Nephron (organoid): Measurements from ENCODE around the gene MAPK9.

Source experiments
- H3K27ac Mint-ChIP-seq, 3 experiments: 2 replicates each; pipeline ENCODE4 v1.8.0; 2020; ENCODE audit warnings: mixed read lengths in 3 of 3, mild to moderate bottlenecking in 2 of 3, moderate library complexity in 1 of 3
- H3K27me3 Mint-ChIP-seq: 2 replicates; pipeline ENCODE4 v1.8.0; 2021; ENCODE audit warnings: low read depth, mild to moderate bottlenecking, moderate library complexity, mixed read lengths
- H3K36me3 Mint-ChIP-seq: 2 replicates; pipeline ENCODE4 v1.8.0; 2020; ENCODE audit warnings: low read depth, mixed read lengths
- H3K4me1 Mint-ChIP-seq: 2 replicates; pipeline ENCODE4 v1.8.0; 2020; ENCODE audit warnings: mixed read lengths
- H3K4me3 Mint-ChIP-seq, 3 experiments: 2 replicates each; pipeline ENCODE4 v1.8.0; 2020; ENCODE audit warnings: mild to moderate bottlenecking in 3 of 3, mixed read lengths in 3 of 3, moderate library complexity in 2 of 3
- H3K9me3 Mint-ChIP-seq: 2 replicates; pipeline ENCODE4 v1.8.0; 2020; ENCODE audit warnings: mixed read lengths
- TF ChIP-seq, protein P1 (sequence below), 3 experiments: fragments of 200-600 bp; sonication (generic); IDR thresholded peaks; one replicate each; pipeline ENCODE4 v1.5.0; 2021; ENCODE audit warnings: antibody characterized with exemption in 3 of 3; ENCODE audit not compliant: unreplicated experiment in 3 of 3

The MAPK9 gene

DNA sequence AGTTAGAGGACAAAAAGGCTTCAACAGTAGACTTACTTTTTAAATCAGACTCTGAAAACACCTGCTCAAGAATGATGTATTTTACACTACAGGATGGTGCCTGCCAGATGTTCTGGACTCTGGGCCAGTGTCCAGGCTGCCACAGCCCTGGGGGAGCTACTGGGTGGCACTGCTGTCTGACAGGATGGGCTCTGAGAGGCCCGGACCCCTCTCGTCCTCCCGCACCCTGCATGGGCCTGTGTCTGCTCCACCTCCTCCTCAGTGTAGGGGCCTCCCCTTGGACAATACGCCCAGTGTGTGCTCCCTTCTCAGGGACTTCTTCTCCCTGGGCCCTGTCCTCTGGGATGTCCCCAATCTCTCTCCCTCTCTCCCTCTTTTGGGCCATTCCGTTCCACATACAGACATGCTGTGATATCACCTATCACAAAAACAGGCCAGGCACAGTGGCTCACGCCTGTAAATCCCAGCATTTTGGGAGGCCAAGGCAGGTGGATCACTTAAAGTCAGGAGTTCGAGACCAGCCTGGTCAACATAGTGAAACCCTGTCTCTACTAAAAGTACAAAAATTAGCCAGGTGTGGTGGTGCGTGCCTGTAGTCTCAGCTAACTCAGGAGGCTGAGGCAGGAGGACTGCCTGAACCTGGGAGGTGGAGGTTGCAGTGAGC is 37.9 kb upstream of the MAPK9 start:
- H3K36me3 Mint-ChIP-seq = peaks cover 30% of the 10 kb centered on the region
- TF ChIP-seq, protein P1, sequence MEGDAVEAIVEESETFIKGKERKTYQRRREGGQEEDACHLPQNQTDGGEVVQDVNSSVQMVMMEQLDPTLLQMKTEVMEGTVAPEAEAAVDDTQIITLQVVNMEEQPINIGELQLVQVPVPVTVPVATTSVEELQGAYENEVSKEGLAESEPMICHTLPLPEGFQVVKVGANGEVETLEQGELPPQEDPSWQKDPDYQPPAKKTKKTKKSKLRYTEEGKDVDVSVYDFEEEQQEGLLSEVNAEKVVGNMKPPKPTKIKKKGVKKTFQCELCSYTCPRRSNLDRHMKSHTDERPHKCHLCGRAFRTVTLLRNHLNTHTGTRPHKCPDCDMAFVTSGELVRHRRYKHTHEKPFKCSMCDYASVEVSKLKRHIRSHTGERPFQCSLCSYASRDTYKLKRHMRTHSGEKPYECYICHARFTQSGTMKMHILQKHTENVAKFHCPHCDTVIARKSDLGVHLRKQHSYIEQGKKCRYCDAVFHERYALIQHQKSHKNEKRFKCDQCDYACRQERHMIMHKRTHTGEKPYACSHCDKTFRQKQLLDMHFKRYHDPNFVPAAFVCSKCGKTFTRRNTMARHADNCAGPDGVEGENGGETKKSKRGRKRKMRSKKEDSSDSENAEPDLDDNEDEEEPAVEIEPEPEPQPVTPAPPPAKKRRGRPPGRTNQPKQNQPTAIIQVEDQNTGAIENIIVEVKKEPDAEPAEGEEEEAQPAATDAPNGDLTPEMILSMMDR (IDR thresholded peaks at IDR 0.05; ENCODE audit: unreplicated experiment in 3 of 3) = no peak
- peaks cover 22% of the 10 kb centered on the region for H3K4me1 Mint-ChIP-seq
- H3K4me3 Mint-ChIP-seq = no peak overlapping the region
- H3K9me3 Mint-ChIP-seq = no peaks in the 10 kb centered on the region
- peaks cover 11% of the 10 kb centered on the region for H3K27me3 Mint-ChIP-seq
- H3K27ac Mint-ChIP-seq = no peak overlapping the region

GRCh38 chr5:180329138-180329435 is 37.2 kb upstream of the MAPK9 start:
- no peak overlapping the region for H3K27ac Mint-ChIP-seq
- H3K4me1 Mint-ChIP-seq = peaks cover 29% of the 10 kb centered on the region
- TF ChIP-seq, protein P1 (IDR thresholded peaks at IDR 0.05; ENCODE audit: unreplicated experiment in 3 of 3) = no peak
- no peaks in the 10 kb centered on the region for H3K9me3 Mint-ChIP-seq
- peaks cover 24% of the 10 kb centered on the region for H3K36me3 Mint-ChIP-seq
- H3K27me3 Mint-ChIP-seq = peaks cover 11% of the 10 kb centered on the region
- H3K4me3 Mint-ChIP-seq = no peak overlapping the region

DNA sequence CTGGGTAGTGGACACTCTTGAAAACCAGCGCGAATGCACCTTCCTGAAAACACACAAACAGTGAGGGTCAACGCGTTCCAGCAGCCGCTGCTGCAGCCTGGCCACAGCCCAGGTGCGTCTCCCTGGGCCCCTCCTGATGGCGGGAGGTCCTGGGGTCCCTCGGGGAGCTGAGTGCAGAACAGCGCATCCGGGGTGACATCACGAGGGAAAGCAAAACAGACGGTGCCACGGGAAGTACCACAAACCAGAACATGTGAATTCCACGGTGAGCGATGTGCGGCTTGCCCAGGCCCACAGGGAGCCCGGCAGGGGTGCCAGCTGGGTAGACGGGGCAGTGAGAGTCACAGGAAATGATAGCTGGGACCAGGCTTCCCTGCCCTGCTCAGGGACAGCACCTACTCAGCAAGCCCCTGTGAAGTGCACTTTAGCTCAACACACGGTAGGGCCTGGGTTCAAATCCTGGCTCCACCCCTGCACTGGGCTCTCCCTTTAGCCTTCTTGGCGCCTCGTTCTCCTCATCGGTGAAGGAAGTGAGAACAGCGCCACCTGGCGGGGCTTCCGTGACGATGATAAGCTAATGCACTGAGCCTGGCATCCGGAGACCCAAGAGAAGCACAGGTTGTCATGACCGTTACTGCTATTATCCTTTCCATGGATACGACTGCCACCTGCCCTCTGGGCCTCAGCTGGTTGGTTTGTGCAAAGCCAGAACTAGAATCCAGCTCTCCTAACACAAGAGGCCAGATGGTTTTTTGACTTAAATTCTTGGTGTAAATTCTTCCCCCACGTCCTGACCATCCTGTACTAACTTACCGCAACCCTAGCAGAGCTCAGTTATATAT is 36.6 kb upstream of the MAPK9 start:
- no peaks in the 10 kb centered on the region for H3K9me3 Mint-ChIP-seq
- H3K27ac Mint-ChIP-seq = no peak overlapping the region
- TF ChIP-seq, protein P1 (IDR thresholded peaks at IDR 0.05; ENCODE audit: unreplicated experiment in 3 of 3) = peak; percentile 64 to 69 (median 64)
- peaks cover 32% of the 10 kb centered on the region for H3K4me1 Mint-ChIP-seq
- H3K36me3 Mint-ChIP-seq = peaks cover 21% of the 10 kb centered on the region
- no peak overlapping the region for H3K4me3 Mint-ChIP-seq
- H3K27me3 Mint-ChIP-seq = peaks cover 11% of the 10 kb centered on the region

DNA sequence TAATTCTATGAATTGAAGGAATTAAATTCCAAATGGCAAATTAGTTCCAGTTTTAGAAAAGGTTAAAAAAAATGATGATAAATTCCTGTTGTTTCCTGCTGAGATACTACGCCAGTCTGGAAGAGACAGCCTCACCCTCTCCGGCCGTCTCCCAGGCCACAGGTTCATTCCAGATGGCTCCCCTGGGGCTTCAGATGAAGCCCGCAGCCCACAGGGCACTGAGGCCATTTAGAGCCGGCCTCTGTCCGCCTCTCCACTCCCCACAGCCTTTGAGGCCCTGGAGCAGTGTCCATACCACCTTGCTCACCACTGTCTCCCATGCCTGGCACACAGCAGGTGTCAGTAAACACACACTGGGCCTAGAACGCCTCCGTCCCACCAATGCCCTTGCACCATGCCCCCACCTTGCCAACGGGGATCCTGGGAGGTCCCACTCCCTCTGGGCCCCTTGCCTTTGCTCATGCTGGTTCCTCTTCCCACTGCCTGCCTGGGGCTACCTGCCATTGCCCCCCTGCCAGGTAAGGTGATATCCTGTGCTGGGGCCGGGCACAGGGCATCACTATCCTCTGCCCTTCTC is 35.2 kb upstream of the MAPK9 start:
- peaks cover 11% of the 10 kb centered on the region for H3K27me3 Mint-ChIP-seq
- H3K9me3 Mint-ChIP-seq = no peaks in the 10 kb centered on the region
- H3K4me1 Mint-ChIP-seq = peaks cover 28% of the 10 kb centered on the region
- TF ChIP-seq, protein P1 (IDR thresholded peaks at IDR 0.05; ENCODE audit: unreplicated experiment in 3 of 3) = no peak
- peaks cover 22% of the 10 kb centered on the region for H3K36me3 Mint-ChIP-seq
- H3K27ac Mint-ChIP-seq = no peak overlapping the region
- no peak overlapping the region for H3K4me3 Mint-ChIP-seq

- H3K27me3 Mint-ChIP-seq = peaks cover 6% of the 10 kb centered on the region
- H3K4me1 Mint-ChIP-seq = peaks cover 19% of the 10 kb centered on the region
- TF ChIP-seq, protein P1 (IDR thresholded peaks at IDR 0.05; ENCODE audit: unreplicated experiment in 3 of 3) = no peak
- H3K4me3 Mint-ChIP-seq = no peak overlapping the region
- no peaks in the 10 kb centered on the region for H3K9me3 Mint-ChIP-seq
- H3K27ac Mint-ChIP-seq = peak overlapping the region; percentile 19 to 63 (median 56)
- peaks cover 23% of the 10 kb centered on the region for H3K36me3 Mint-ChIP-seq
These were observed 32.7 kb upstream of the MAPK9 start for GRCh38 chr5:180324601-180324950.
